ENCODE results near the gene SYP.
A peak's percentile ranks its signal among the peaks of the same experiment; 100 is the strongest.
"Not testable (repeated sequence)": the region's sequence is repeated elsewhere in the genome, so short reads cannot be mapped to it uniquely, and the experiment has no call there.

The SYP gene

GRCh38 chrX:49166914-49167739 is 32.9 kb downstream of the SYP start:
- peak; percentile 61 for DNase-seq (ENCODE audit: low spot score)

GRCh38 chrX:49165901-49166881 is 33.8 kb downstream of the SYP start:
- peak; percentile 76 for DNase-seq (ENCODE audit: low spot score)

- DNase-seq (ENCODE audit: low spot score): no peak
Measured at GRCh38 chrX:49164589-49165360, 35.2 kb downstream of the SYP start.

- DNase-seq (ENCODE audit: low spot score): peak; percentile 85
Measured at GRCh38 chrX:49163555-49164419, 36.2 kb downstream of the SYP start.

- DNase-seq (ENCODE audit: low spot score): no peak
Measured at GRCh38 chrX:49162620-49163019, 37.4 kb downstream of the SYP start, which contains the start of gene MAGIX. MAGIX (plus strand) TSS chrX:49162758; CDS start chrX:49162890, 132 bp downstream.

GRCh38 chrX:49161632-49162031 is 38.4 kb downstream of the SYP start:
- no peak for DNase-seq (ENCODE audit: low spot score)

- no peak for DNase-seq (ENCODE audit: low spot score)
Measured at GRCh38 chrX:49160908-49161307, 39.1 kb downstream of the SYP start.

GRCh38 chrX:49157194-49157593 is 42.8 kb downstream of the SYP start:
- no peak for DNase-seq (ENCODE audit: low spot score)

- peak; percentile 87 for DNase-seq (ENCODE audit: low spot score)
Measured at GRCh38 chrX:49155900-49156837, 43.8 kb downstream of the SYP start.

- DNase-seq (ENCODE audit: low spot score): peak; percentile 80
Measured at GRCh38 chrX:49155243-49155899, 44.6 kb downstream of the SYP start.

GRCh38 chrX:49153467-49153866 is 46.5 kb downstream of the SYP start:
- no peak for DNase-seq (ENCODE audit: low spot score)

GRCh38 chrX:49149291-49149690 is 50.7 kb downstream of the SYP start:
- DNase-seq (ENCODE audit: low spot score): not testable (repeated sequence)

GRCh38 chrX:49148390-49149100 is 51.4 kb downstream of the SYP start:
- not testable (repeated sequence) for DNase-seq (ENCODE audit: low spot score)

- no peak for DNase-seq (ENCODE audit: low spot score)
Measured at GRCh38 chrX:49147936-49148335, 52.1 kb downstream of the SYP start.

- no peak for DNase-seq (ENCODE audit: low spot score)
Measured at GRCh38 chrX:49147282-49147681, 52.7 kb downstream of the SYP start.

- not testable (repeated sequence) for DNase-seq (ENCODE audit: low spot score)
Measured at GRCh38 chrX:49143154-49143553, 56.8 kb downstream of the SYP start.

GRCh38 chrX:49142264-49142663 is 57.7 kb downstream of the SYP start:
- not testable (repeated sequence) for DNase-seq (ENCODE audit: low spot score)

GRCh38 chrX:49139713-49140112 is 60.3 kb downstream of the SYP start:
- DNase-seq (ENCODE audit: low spot score): no peak

Data from NAMALWA (cell line).